ENCODE data around the gene LMAN2.

GRCh38 chr5:177383181-177383580, 31.7 kb upstream of the LMAN2 start:
- TF ChIP-seq, protein P1, sequence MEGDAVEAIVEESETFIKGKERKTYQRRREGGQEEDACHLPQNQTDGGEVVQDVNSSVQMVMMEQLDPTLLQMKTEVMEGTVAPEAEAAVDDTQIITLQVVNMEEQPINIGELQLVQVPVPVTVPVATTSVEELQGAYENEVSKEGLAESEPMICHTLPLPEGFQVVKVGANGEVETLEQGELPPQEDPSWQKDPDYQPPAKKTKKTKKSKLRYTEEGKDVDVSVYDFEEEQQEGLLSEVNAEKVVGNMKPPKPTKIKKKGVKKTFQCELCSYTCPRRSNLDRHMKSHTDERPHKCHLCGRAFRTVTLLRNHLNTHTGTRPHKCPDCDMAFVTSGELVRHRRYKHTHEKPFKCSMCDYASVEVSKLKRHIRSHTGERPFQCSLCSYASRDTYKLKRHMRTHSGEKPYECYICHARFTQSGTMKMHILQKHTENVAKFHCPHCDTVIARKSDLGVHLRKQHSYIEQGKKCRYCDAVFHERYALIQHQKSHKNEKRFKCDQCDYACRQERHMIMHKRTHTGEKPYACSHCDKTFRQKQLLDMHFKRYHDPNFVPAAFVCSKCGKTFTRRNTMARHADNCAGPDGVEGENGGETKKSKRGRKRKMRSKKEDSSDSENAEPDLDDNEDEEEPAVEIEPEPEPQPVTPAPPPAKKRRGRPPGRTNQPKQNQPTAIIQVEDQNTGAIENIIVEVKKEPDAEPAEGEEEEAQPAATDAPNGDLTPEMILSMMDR (tag by site-specific recombination; IDR thresholded peaks at IDR 0.05): no peak
- TF ChIP-seq YY1 (tag by site-specific recombination; IDR thresholded peaks at IDR 0.05): no peak
- TF ChIP-seq ZNF311 (tag by site-specific recombination; IDR thresholded peaks at IDR 0.05; ENCODE audit: borderline replicate concordance): no peak
